OCI-LY1 (cell line): ENCODE data around the gene FUT9.

ENCODE experiments used
- EZH2 ChIP-seq: fragments of 200-600 bp; sonication (generic), shearing (Covaris generic); IDR thresholded peaks from 2 replicates; pipeline ENCODE4 v1.8.0; 2017; ENCODE audit warnings: borderline replicate concordance, mixed run types, mild to moderate bottlenecking, antibody characterized with exemption, low read length, moderate library complexity, mixed read lengths
- TF ChIP-seq, protein P1 (sequence below): fragments of 200-600 bp; sonication (generic), shearing (Covaris generic); IDR thresholded peaks from 2 replicates; pipeline ENCODE4 v1.5.1; 2017; ENCODE audit warnings: mild to moderate bottlenecking, antibody characterized with exemption, low read length, moderate library complexity, mixed read lengths

DNA sequence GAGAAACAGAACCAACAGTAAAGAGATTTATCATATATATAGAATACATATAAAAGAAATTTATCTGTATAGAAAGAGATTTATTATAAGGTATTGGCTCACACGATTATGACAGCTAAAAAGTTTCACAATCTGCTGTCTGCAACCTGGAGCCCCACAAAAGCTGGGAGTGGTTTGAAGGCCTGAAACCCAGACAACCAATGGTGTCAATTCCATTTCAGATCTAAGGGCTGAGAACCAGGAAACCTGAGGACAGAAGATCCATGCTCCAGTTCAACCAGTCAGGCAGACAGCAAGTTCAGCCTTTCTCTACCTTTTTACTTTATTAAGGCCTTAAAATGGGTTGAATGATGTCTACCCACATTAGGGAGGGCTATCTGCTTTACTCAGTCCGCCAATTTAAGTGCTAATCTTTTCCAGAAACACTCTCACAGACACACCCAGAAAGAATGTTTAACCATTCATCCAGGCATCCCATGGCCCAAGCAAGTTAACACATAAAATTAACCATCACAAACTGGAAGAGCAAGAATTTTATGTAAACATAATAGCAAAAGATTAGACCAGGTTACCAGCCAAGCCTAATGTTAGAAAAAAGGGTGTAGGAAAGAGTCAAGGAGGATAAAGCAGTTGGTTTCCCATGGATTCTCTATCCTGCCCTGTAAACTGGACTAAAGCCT is 170.9 kb downstream of the FUT9 start:
- TF ChIP-seq EZH2: no peak
- TF ChIP-seq, protein P1, sequence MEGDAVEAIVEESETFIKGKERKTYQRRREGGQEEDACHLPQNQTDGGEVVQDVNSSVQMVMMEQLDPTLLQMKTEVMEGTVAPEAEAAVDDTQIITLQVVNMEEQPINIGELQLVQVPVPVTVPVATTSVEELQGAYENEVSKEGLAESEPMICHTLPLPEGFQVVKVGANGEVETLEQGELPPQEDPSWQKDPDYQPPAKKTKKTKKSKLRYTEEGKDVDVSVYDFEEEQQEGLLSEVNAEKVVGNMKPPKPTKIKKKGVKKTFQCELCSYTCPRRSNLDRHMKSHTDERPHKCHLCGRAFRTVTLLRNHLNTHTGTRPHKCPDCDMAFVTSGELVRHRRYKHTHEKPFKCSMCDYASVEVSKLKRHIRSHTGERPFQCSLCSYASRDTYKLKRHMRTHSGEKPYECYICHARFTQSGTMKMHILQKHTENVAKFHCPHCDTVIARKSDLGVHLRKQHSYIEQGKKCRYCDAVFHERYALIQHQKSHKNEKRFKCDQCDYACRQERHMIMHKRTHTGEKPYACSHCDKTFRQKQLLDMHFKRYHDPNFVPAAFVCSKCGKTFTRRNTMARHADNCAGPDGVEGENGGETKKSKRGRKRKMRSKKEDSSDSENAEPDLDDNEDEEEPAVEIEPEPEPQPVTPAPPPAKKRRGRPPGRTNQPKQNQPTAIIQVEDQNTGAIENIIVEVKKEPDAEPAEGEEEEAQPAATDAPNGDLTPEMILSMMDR: no peak
